HG03103 (cell line): ENCODE results near the gene SMURF2.

Source experiments
- ATAC-seq: cut with Tn5 transposase; IDR thresholded peaks from one replicate; pipeline ENCODE4 v1.9.1; 2021; ENCODE audit warnings: low read depth; ENCODE audit not compliant: unreplicated experiment

SMURF2 gene

DNA sequence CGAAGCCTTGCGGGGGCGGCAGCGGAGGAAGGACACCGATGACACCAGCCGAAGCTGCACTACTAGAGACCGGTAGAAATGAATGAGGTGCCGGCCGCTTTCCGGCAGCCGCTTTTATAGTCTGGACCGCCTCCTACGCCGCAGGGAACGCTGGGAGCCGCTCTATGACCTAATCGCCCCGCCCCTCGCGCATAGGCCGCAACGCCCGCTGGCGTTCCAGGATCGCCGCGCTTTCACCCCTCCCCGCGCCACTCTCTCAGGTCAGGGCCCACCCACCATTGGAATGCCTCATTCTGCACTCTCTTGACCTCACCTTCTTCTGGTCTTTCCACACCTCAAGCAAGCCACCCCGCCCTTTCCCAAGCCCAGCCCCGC lies 155.9 kb downstream of the SMURF2 start, which contains the start of gene DDX5:
TSS of gene DDX5 (minus strand) at position 89 of the 375 bp plus-strand sequence. CDS start 170 bp downstream, outside the sequence.
- peak; percentile 48 for ATAC-seq

DNA sequence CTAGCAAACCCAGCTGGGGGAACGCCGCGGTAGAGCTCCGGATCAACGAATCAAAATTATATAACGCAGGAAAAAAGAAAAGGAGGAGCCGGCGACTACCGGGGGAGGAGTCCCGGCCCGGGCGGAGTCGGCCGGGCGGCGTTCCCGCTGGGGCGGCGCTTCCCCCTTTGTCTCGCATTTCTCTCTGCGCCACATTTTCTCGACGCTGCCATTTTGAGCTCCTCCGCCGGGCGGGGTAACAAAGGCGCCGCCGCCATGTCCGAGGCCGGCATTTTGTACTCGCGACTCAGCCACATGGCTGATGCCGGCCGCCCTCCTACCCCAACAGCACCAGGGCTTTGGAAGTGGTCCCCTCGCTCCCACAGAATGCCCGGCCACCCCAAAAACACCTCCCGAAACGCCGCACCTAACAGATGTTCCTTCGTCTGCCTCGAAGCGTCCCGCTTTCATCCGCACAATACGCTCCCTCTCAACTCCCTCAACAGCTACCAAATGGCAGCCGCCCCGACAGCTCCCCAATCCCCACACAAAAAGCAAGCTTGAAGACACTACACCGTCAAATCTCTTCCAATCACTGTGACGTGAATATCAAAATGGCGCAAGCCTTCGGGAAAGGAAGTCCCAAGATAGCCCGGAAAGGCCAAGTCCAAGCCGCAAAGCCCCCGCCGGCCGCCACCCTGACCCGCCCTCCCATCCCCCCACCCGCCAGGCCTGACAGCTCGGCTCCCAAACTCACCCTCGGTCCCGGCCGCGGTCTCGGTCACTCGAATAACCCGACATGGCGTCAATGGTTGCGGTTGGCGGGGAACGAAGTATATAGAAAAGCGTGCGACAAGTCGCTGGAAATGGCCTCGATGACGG lies 156.5 kb downstream of the SMURF2 start:
- ATAC-seq, result no peak

DNA sequence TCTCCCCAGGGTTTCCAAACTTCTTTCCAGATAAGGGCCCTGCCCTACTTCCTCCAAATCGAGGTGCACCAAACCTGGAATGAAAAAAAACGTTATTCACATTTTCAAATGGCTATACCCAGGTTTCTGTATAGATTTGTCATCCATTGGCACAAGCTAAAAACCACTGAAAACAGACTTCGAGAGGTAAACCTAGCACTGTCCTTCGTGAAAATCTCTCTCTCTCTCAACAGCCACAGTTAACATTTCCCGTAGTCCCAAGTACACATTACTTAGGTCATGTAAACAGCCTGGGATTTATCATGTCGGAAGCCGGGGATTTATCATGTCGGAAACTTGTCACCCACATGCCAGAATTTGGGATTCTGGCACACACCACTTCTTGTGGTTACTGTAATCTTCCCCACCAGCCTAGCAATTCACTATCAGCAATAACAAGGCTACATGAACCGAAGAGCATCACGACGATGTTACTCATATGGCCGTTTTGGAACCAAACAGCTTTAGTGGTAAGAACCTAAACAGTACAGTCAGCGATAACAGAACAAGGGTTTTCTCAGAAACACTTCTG lies 157.3 kb downstream of the SMURF2 start:
- ATAC-seq, result no peak

DNA sequence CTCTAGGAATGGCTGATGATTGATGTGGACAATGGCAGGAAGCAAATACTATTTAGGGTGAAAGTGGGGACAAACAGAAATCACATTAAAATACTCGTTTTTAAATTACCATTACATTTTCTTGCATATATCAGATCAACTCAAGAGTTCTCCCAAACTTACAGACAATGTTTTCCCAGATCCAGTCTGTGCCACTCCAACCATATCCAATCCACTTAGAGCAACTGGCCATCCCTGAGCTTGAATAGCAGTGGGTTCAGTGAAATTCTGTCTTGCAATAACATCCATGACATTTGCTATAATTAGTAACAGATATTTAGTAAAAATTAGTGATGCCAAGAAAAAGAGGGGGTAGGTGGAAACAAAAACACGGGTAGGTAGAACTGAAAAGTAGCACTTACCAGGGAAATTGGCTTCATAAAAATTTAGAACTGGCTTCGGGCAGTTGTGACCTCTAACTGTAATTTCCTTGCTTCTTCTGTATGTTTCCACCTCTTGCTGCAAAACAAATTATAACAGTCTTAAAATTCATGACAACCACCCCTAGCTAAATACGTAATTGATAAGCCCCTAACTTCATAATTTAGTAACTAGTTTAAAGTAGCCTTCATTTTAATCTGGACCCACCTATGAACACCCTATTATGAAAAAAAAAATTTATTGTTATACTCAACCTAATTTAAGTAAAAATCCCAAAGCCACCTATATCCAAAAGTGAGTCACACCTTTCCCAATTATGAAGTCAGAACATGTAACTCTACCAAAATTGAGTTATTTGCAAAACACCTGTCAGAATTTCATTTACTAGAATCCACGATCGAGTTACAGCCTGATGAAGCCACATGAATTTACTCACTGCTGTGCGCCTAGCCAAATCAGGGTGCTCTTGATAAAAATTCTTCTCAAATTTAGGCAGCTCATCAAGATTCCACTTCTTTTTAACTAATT lies 158.0 kb downstream of the SMURF2 start:
- no peak for ATAC-seq

DNA sequence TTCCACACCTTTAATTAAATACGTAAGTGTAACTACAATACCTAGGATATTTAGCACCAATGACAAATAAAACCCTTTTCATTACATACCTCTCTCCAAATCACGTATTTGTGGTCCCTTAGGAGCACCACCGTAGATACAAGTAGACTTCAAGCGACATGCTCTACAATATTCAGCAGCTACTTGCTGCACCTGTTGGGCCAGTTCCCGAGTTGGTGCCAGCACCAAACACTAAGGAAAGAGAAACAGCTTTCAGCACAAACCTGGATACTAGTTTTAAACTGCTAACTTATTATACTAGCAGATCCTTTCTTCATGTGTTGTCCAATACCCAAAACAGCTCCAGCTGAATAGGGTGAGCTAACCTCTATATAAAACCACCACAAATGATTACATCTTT lies 158.8 kb downstream of the SMURF2 start:
- ATAC-seq, result no peak

- no peak for ATAC-seq
Observed at GRCh38 chr17:64502809-64503208, 159.3 kb downstream of the SMURF2 start.

- no peak for ATAC-seq
Observed at GRCh38 chr17:64502021-64502420, 160.1 kb downstream of the SMURF2 start.

- no peak for ATAC-seq
Observed at GRCh38 chr17:64500862-64501765, 161.0 kb downstream of the SMURF2 start.

- ATAC-seq, result no peak
Observed at GRCh38 chr17:64500487-64500859, 161.6 kb downstream of the SMURF2 start.

DNA sequence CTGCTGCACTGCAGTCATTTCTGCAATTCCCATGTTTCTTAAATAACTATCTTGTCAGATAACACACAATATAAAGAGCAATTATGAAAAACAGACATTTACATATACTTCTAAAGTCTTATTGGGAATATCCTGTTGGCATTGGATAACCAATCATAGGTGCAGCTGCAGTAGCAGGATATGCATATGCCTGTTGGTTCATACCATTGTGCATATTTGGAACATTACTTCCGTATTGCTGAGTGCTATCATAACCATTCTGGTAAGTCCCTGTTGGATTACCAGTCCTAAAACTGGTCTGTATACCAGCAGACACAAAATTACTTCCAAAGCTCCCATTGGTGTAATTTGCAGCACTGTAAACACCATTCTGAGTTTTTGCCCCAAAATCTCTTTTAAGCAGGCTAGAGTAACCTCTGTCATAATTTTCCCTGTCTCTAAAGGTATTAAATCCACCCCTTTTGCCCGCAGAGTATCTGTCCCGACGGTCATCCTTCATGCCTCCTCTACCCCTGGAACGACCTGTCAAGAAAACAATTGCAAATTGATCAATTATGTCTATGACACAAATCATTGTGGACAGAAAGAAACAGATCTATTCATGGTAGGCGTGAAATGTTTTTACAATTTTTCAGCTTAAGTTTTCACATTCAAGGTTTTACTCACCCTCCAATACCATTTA lies 162.2 kb downstream of the SMURF2 start:
- no peak for ATAC-seq

GRCh38 chr17:64498308-64499203 lies 163.6 kb downstream of the SMURF2 start:
- no peak for ATAC-seq

GRCh38 chr17:64497565-64498035 lies 164.5 kb downstream of the SMURF2 start:
- ATAC-seq, result no peak

DNA sequence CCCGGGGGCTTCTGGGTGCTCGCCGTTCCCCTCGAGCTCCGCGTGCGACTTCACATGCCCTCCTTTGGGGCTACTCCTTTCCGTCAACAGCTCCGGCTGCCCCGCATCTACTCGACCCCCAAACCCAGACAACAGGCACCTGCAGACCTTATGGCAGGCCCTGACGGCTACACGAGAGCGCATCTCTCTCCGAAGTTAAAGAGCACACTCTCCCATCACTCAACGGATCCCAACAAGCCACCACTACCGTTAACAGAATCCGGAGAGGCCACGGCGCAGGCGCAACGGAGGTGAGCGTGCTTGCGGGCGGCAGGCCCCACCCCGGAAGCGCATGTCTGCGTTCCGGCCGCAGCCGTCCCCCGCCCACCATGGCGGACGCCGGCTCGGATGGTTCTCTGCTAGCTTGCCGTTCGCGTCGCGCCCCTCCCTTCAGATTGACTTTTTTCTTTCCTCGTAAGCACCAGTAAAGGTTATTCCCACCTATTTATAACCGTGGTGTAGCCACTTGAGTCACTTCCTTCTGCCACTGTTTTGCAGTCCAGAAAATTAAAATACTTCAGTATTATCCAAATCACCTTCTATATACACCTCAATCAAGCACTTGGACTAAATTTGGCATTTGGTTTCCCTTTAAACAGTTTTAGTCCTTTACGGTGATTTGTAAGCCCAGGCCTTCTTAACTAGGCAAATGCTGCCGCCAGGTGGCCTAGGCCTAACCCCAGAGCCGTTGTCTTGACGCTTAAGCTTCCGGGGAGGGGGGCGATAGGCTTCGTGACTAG lies 165.1 kb downstream of the SMURF2 start, which contains the start of gene POLG2:
TSS of gene POLG2 (minus strand) at position 269 of the 779 bp plus-strand sequence. CDS start at position 183, 86 bp downstream.
- peak; percentile 80 for ATAC-seq

GRCh38 chr17:64496348-64496785 lies 165.7 kb downstream of the SMURF2 start:
- no peak for ATAC-seq
